ENCODE results near the gene GAS2L1.

GAS2L1 gene

DNA sequence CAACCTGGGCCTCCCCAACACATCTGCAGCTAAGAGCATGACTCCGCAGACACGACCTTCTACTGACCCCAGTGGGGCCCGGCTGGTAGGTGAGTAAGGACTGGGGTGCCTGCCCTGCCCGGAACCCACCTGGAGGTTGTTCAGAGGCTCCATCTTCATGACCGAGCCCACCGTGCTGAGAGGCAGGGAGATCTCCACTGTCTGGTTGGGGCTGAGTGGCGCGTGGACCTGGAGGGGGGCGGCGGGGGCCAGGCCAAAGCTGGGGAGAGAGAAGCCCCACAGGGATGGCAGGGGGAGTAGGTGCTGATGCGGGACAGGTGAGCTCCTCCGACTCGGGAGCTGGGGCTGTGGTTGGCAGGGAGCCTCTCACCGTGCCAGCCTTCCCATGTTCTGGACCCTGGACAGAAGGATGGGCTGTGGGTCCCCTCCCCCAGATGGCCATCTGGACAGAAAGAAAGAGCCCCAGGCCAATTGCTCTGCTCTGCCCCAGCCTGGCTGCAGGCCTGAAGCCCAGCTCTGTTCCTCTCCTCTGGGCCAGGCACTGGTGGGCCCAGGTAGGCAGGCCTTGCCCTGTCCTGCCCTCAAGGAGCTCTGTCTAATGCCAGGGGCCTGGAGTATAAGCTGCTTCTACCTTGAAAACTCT, 25.3 kb downstream of the GAS2L1 start:
- H3K4me3 ChIP-seq (replicated peaks; ENCODE audit: low read depth, low read length), result no peak overlapping the region
- TF ChIP-seq, protein P1, sequence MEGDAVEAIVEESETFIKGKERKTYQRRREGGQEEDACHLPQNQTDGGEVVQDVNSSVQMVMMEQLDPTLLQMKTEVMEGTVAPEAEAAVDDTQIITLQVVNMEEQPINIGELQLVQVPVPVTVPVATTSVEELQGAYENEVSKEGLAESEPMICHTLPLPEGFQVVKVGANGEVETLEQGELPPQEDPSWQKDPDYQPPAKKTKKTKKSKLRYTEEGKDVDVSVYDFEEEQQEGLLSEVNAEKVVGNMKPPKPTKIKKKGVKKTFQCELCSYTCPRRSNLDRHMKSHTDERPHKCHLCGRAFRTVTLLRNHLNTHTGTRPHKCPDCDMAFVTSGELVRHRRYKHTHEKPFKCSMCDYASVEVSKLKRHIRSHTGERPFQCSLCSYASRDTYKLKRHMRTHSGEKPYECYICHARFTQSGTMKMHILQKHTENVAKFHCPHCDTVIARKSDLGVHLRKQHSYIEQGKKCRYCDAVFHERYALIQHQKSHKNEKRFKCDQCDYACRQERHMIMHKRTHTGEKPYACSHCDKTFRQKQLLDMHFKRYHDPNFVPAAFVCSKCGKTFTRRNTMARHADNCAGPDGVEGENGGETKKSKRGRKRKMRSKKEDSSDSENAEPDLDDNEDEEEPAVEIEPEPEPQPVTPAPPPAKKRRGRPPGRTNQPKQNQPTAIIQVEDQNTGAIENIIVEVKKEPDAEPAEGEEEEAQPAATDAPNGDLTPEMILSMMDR (IDR thresholded peaks at IDR 0.05; ENCODE audit: low read length, missing control alignments), result no peak
- no peak for DNase-seq (ENCODE audit: low read depth)

DNA sequence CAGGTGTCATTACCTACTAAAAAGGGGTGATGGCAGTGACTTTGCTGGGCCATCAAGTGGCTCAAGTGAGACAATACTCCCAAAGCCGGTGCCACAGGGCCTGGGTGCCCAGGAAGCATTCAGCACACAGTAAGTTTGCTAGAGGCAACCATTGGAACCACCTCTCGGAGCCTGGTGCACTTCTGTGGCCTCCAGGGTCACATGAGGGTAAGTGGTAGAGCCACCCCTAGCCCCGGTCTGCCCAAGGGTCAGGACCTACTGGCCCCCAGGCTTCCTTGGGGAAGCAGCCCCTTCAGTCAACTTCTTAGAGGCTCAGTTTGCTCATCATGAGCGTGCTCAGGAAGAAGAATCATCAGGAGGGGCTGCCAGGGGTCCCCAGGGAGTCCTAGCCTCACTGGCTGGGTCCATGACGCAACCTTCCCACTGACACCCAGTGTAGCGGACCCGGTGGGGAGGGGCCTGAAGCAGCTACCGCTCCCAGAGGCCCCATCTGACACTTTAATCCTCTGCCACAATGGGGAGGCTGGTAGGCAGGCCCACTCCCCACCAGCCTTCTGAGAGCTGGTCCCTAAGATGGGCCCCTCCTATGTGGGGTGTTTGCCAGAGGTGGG, 26.5 kb downstream of the GAS2L1 start:
- no peak overlapping the region for H3K4me3 ChIP-seq (replicated peaks; ENCODE audit: low read depth, low read length)
- no peak for DNase-seq (ENCODE audit: low read depth)
- TF ChIP-seq, protein P1 (IDR thresholded peaks at IDR 0.05; ENCODE audit: low read length, missing control alignments), result no peak

DNA sequence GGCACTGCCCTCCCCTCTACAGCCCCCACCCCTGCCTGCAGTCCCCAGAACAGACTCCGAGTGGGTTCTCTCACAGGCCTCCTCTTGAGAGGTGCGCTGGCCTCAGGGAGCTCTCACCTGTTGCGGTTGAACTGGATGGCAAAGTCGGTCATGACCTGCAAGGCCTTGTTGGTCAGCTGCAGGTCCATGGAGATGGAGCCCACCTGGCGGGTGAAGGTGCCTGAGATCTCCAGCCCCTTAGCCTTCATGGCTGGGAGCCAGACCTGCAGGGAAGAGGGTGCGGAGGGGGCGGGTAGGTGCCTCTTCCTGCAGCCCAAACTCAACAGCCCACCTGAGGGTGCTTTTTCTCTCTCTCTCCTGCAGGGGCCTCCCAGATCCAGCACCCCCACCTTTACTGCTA, 27.7 kb downstream of the GAS2L1 start:
- no peak for DNase-seq (ENCODE audit: low read depth)
- no peak overlapping the region for H3K4me3 ChIP-seq (replicated peaks; ENCODE audit: low read depth, low read length)
- TF ChIP-seq, protein P1 (IDR thresholded peaks at IDR 0.05; ENCODE audit: low read length, missing control alignments), result no peak

DNA sequence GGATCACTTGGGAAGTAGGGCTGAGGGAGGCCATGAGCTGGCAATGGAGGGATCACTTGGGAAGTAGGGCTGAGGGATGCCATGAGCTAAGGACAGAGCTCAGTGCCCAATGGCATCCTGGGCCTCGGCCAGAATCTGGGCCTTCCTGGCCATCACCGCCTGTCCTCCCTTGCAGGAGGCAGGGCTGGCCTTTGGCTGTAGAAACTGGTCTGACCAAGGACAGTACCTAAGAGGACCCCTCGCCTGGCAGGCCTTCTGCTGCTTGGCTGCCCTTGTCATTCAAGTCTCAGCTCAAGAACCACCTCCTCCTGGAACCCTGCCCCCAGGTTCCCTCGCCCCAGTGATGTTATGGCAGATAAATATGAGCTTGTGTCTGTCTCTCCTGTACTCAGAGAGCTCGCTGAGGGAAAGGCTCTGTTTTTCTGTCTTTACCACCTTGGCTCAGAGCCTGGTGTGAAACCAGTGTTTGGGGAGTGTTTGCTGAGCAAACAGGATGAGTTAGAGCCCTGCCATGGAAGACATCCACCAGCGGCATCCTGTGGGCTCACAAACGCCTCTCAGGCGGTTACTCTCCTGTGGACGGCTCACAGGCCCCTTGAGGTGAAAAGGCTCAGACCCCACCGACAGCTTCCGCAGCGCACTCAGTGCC, 28.4 kb downstream of the GAS2L1 start:
- TF ChIP-seq, protein P1 (IDR thresholded peaks at IDR 0.05; ENCODE audit: low read length, missing control alignments), result no peak
- no peak overlapping the region for H3K4me3 ChIP-seq (replicated peaks; ENCODE audit: low read depth, low read length)
- no peak for DNase-seq (ENCODE audit: low read depth)

DNA sequence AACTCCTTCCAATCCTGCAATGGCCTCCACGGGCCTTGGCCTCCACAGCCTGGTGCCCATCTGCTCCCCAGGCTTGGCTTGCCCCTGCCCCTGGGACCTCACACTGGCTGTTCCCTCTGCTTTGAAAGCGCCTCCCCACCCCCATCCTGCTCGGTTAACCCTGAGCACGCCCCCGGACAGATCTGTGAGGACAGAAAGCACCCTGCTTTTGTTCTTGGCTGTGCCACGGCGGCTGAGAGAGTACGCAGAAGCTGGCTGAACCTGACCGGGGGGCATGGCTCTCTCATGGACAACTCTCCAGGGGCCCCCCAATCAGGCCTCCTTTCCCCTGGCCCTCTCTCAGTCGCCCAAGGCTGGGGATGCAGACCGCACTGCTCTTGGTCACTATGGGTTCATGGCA, 29.2 kb downstream of the GAS2L1 start:
- no peak for DNase-seq (ENCODE audit: low read depth)
- TF ChIP-seq, protein P1 (IDR thresholded peaks at IDR 0.05; ENCODE audit: low read length, missing control alignments), result no peak
- H3K4me3 ChIP-seq (replicated peaks; ENCODE audit: low read depth, low read length), result no peak overlapping the region

DNA sequence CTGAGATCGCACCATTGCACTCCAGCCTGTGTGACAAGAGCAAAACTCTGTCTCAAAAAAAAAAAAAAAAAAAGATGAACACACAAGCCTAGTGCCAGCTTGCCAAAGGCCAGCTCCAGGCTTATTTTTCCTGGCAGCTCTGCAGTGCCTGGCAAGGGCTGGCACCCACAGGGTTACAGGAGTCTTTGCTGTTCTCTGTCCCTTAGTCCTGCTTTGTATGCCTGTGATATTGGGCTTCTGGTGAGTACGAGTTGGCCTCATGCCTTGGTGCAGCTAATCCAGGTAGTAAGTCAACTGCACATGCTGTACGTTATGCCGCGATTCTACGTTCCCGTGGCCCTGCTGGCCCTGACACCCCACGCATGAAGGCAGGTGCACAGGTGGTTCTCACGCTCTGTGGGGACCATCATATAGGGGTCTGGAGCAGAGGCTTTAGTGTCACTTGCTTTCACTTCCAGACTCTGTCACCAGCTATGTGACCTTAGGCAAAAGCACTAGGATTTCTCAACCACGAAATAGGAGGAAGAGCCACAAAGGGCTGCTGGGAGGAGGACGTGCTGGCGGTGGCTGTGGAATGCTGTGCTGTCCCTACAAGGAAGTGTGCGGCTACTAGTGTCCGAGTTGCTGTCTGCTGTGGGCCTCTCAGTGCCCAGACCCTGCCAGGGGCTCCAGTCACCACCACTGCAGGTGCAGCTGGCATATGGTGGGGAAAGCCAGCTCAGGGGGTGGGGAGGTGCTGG, 30.5 kb downstream of the GAS2L1 start:
- TF ChIP-seq, protein P1 (IDR thresholded peaks at IDR 0.05; ENCODE audit: low read length, missing control alignments), result no peak
- H3K4me3 ChIP-seq (replicated peaks; ENCODE audit: low read depth, low read length), result no peak overlapping the region
- DNase-seq (ENCODE audit: low read depth), result no peak

All from fibroblast of pulmonary artery (primary cell).